Measurements from ENCODE around the gene EDAR. TPM values are rescaled to one million over a fixed set of nuclear protein-coding genes. Genes with fewer than 3 reads are reported as not detected.

Gene EDAR
- total RNA-seq, 6 experiments from 2014 or later = not detected

GRCh38 chr2:108918156-108918874, 70.7 kb downstream of the EDAR start:
- Mint-ChIP-seq H3K36me3 (ENCODE audit: low read depth) (no peaks in the 10 kb centered on the region), H3K4me1 (ENCODE audit: low read depth) (peaks cover 24% of the 10 kb centered on the region), H3K27me3 (ENCODE audit: insufficient read depth) (peaks cover 28% of the 10 kb centered on the region), H3K9me3 (no peaks in the 10 kb centered on the region), H3K27ac (no peak overlapping the region), H3K4me3 (no peak overlapping the region)
- no peak for DNase-seq
- TF ChIP-seq CTCF (IDR thresholded peaks at IDR 0.05) = no peak

- Mint-ChIP-seq H3K27me3 (ENCODE audit: insufficient read depth) (peaks cover 30% of the 10 kb centered on the region), H3K4me1 (ENCODE audit: low read depth) (peaks cover 19% of the 10 kb centered on the region)
Observed at GRCh38 chr2:108917526-108917925, 71.5 kb downstream of the EDAR start.

GRCh38 chr2:108916796-108917421, 72.1 kb downstream of the EDAR start:
- Mint-ChIP-seq H3K9me3 (no peaks in the 10 kb centered on the region), H3K27ac (no peak overlapping the region), H3K4me3 (no peak overlapping the region), H3K4me1 (ENCODE audit: low read depth) (peaks cover 13% of the 10 kb centered on the region), H3K27me3 (ENCODE audit: insufficient read depth) (peaks cover 35% of the 10 kb centered on the region), H3K36me3 (ENCODE audit: low read depth) (no peaks in the 10 kb centered on the region)
- TF ChIP-seq CTCF (IDR thresholded peaks at IDR 0.05) = no peak
- DNase-seq = no peak

More at GRCh38 chr2:108917526-108917925, 71.5 kb downstream of the EDAR start:
- no peak for DNase-seq
- no peak overlapping the region for H3K4me3 Mint-ChIP-seq
- no peak overlapping the region for H3K27ac Mint-ChIP-seq
- H3K9me3 Mint-ChIP-seq = no peaks in the 10 kb centered on the region
- TF ChIP-seq CTCF (IDR thresholded peaks at IDR 0.05) = no peak
- H3K36me3 Mint-ChIP-seq (ENCODE audit: low read depth) = no peaks in the 10 kb centered on the region

GRCh38 chr2:108916122-108916795, 72.8 kb downstream of the EDAR start:
- Mint-ChIP-seq H3K27me3 (ENCODE audit: insufficient read depth) (peaks cover 41% of the 10 kb centered on the region), H3K27ac (no peak overlapping the region), H3K36me3 (ENCODE audit: low read depth) (no peaks in the 10 kb centered on the region), H3K9me3 (no peaks in the 10 kb centered on the region), H3K4me1 (ENCODE audit: low read depth) (peaks cover 10% of the 10 kb centered on the region), H3K4me3 (no peak overlapping the region)
- DNase-seq = no peak
- TF ChIP-seq CTCF (IDR thresholded peaks at IDR 0.05) = no peak

- Mint-ChIP-seq H3K9me3 (no peaks in the 10 kb centered on the region), H3K27me3 (ENCODE audit: insufficient read depth) (peaks cover 47% of the 10 kb centered on the region), H3K36me3 (ENCODE audit: low read depth) (no peaks in the 10 kb centered on the region), H3K4me3 (no peak overlapping the region), H3K4me1 (ENCODE audit: low read depth) (peaks cover 9% of the 10 kb centered on the region), H3K27ac (no peak overlapping the region)
- no peak for TF ChIP-seq CTCF (IDR thresholded peaks at IDR 0.05)
- no peak for DNase-seq
Observed at GRCh38 chr2:108912629-108912902, 76.5 kb downstream of the EDAR start.
